ENCODE data around the gene MAGEF1. TPM values are rescaled to one million over a fixed set of nuclear protein-coding genes. Genes with fewer than 3 reads are reported as not detected.

The MAGEF1 gene
- total RNA-seq, 2 experiments from 2014 or later = 5.8 to 6.1 TPM

- DNase-seq = no peak
- ChIA-PET CTCF (no interaction called here), POLR2A (no interaction called here)
- TF ChIP-seq, protein P1, sequence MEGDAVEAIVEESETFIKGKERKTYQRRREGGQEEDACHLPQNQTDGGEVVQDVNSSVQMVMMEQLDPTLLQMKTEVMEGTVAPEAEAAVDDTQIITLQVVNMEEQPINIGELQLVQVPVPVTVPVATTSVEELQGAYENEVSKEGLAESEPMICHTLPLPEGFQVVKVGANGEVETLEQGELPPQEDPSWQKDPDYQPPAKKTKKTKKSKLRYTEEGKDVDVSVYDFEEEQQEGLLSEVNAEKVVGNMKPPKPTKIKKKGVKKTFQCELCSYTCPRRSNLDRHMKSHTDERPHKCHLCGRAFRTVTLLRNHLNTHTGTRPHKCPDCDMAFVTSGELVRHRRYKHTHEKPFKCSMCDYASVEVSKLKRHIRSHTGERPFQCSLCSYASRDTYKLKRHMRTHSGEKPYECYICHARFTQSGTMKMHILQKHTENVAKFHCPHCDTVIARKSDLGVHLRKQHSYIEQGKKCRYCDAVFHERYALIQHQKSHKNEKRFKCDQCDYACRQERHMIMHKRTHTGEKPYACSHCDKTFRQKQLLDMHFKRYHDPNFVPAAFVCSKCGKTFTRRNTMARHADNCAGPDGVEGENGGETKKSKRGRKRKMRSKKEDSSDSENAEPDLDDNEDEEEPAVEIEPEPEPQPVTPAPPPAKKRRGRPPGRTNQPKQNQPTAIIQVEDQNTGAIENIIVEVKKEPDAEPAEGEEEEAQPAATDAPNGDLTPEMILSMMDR (IDR thresholded peaks at IDR 0.05) = no peak
- H3K36me3 ChIP-seq (ENCODE audit: insufficient read depth, low read length) = no peaks in the 10 kb centered on the region
- Mint-ChIP-seq H3K36me3 (ENCODE audit: low read depth) (no peaks in the 10 kb centered on the region), H3K9me3 (no peaks in the 10 kb centered on the region), H3K27me3 (peaks cover 3% of the 10 kb centered on the region), H3K27ac (no peak overlapping the region), H3K4me1 (ENCODE audit: low read depth) (no peaks in the 10 kb centered on the region), H3K4me3 (no peak overlapping the region)
- no peak overlapping the region for H3K27ac ChIP-seq (ENCODE audit: low read depth in 1 of 2, low read length in 2 of 2)
- no peaks in the 10 kb centered on the region for H3K4me1 ChIP-seq (ENCODE audit: insufficient read depth, low read length)
- H3K27me3 ChIP-seq (ENCODE audit: control insufficient read depth in 1 of 2, insufficient read depth in 2 of 2, low read length in 2 of 2) = no peaks in the 10 kb centered on the region
- intact Hi-C loops (cut with DNase I, micrococcal nuclease) = no loop called here
- ATAC-seq (ENCODE audit: poor library complexity) = no peak
- no peaks in the 10 kb centered on the region for H3K9me3 ChIP-seq (ENCODE audit: control insufficient read depth in 1 of 2, insufficient read depth in 1 of 2, low read length in 2 of 2)
- no peak overlapping the region for H3K4me3 ChIP-seq (ENCODE audit: low read length)
These were observed 12.8 kb upstream of the MAGEF1 start for GRCh38 chr3:184724699-184725098.

DNA sequence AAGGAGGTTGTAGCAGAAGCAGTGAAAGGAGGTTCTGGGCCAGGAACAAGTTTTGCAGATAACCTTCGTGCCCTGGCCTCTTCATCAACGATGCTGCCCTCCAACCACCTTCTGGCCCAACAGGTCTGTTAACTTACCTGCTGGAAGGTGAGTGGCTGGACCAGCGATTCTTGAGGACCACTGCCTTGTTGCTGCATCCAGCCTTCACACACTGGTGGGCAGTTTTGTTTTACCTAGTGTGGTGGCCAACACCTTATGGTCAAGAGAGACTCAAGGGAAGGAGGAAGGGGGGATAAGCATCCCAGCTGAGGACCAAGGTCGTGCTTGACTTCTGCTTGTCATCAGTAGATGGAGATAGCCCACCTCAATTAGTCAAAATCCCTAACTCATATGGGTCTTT is 7.8 kb upstream of the MAGEF1 start:
- H3K36me3 ChIP-seq (ENCODE audit: insufficient read depth, low read length) = no peaks in the 10 kb centered on the region
- H3K27me3 Mint-ChIP-seq = no peaks in the 10 kb centered on the region
- no peaks in the 10 kb centered on the region for H3K4me1 ChIP-seq (ENCODE audit: insufficient read depth, low read length)
- no peak for ATAC-seq (ENCODE audit: poor library complexity)
- no peaks in the 10 kb centered on the region for H3K27me3 ChIP-seq (ENCODE audit: control insufficient read depth in 1 of 2, insufficient read depth in 2 of 2, low read length in 2 of 2)
- no peak overlapping the region for H3K4me3 ChIP-seq (ENCODE audit: low read length)
- no peaks in the 10 kb centered on the region for H3K9me3 Mint-ChIP-seq
- intact Hi-C loops (cut with DNase I, micrococcal nuclease) = no loop called here
- TF ChIP-seq, protein P1 (IDR thresholded peaks at IDR 0.05) = no peak
- H3K4me3 Mint-ChIP-seq = no peak overlapping the region
- ChIA-PET POLR2A (no interaction called here), CTCF (no interaction called here)
- H3K27ac Mint-ChIP-seq = no peak overlapping the region
- no peak for DNase-seq
- H3K9me3 ChIP-seq (ENCODE audit: control insufficient read depth in 1 of 2, insufficient read depth in 1 of 2, low read length in 2 of 2) = no peaks in the 10 kb centered on the region
- H3K4me1 Mint-ChIP-seq (ENCODE audit: low read depth) = no peaks in the 10 kb centered on the region
- H3K27ac ChIP-seq (ENCODE audit: low read depth in 1 of 2, low read length in 2 of 2) = no peak overlapping the region
- H3K36me3 Mint-ChIP-seq (ENCODE audit: low read depth) = no peaks in the 10 kb centered on the region

GRCh38 chr3:184718431-184718830 is 6.6 kb upstream of the MAGEF1 start:
- no peaks in the 10 kb centered on the region for H3K9me3 ChIP-seq (ENCODE audit: control insufficient read depth in 1 of 2, insufficient read depth in 1 of 2, low read length in 2 of 2)
- H3K27ac ChIP-seq (ENCODE audit: low read depth in 1 of 2, low read length in 2 of 2) = no peak overlapping the region
- Mint-ChIP-seq H3K4me1 (ENCODE audit: low read depth) (no peaks in the 10 kb centered on the region), H3K27me3 (no peaks in the 10 kb centered on the region), H3K27ac (no peak overlapping the region), H3K36me3 (ENCODE audit: low read depth) (no peaks in the 10 kb centered on the region), H3K9me3 (no peaks in the 10 kb centered on the region), H3K4me3 (no peak overlapping the region)
- no peaks in the 10 kb centered on the region for H3K4me1 ChIP-seq (ENCODE audit: insufficient read depth, low read length)
- POLR2A ChIA-PET = no interaction called here
- no peak for ATAC-seq (ENCODE audit: poor library complexity)
- H3K27me3 ChIP-seq (ENCODE audit: control insufficient read depth in 1 of 2, insufficient read depth in 2 of 2, low read length in 2 of 2) = no peaks in the 10 kb centered on the region
- intact Hi-C loops (cut with DNase I, micrococcal nuclease) = no loop called here
- CTCF ChIA-PET = no interaction called here
- H3K36me3 ChIP-seq (ENCODE audit: insufficient read depth, low read length) = no peaks in the 10 kb centered on the region
- DNase-seq = no peak
- TF ChIP-seq, protein P1 (IDR thresholded peaks at IDR 0.05) = no peak
- H3K4me3 ChIP-seq (ENCODE audit: low read length) = no peak overlapping the region
